GM04503 (cell line): Measurements from ENCODE around the gene PEMT.

ENCODE experiments used
- DNase-seq: peaks from one replicate; pipeline ENCODE4 v3.0.0-alpha.2; 2012; ENCODE audit warnings: low read depth

PEMT gene

DNA sequence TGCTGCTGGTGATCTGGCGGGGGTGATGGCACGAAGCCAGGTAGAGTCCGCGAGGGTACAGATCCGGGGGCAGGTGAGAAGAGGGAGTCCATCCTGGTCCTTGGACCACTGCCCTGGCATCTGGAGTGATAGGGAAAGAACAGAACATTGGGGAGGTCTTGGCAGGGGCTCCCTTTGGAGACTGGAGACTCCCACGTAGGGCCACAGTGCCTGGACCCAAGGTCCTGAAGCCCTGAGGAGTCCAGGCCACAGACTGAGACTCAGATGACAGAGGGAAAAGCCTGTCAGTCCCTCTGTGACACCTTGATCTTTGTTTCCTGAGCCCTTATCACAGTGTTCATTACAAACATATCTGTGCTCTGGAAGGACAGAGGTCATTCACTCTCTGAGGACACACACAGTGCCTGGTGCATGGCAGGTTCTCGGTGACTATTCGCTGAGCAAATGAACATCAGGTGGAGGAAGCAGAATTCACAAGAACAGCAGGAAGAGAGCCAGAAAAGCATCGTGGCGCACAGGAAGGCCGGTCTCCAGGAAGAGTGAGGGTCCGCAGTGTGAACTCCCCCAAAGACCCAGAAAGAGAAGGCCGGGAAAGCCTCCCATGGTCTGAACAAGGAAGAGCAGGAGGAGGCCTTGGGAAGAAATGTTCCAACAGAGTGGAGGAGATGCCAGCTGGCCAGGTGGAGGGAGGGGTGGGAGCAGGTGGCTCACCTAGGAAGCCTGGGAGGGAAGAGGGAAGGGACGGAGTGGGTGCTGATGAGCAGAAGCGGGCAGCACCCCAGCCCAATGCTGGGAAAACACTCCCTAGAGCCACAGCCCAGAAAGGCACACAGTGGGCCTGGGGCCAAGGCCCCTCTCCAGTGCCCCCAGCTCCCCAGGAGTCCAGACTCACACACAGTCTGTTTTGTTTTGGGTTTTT, 20.5 kb downstream of the PEMT start:
- DNase-seq, result no peak

DNA sequence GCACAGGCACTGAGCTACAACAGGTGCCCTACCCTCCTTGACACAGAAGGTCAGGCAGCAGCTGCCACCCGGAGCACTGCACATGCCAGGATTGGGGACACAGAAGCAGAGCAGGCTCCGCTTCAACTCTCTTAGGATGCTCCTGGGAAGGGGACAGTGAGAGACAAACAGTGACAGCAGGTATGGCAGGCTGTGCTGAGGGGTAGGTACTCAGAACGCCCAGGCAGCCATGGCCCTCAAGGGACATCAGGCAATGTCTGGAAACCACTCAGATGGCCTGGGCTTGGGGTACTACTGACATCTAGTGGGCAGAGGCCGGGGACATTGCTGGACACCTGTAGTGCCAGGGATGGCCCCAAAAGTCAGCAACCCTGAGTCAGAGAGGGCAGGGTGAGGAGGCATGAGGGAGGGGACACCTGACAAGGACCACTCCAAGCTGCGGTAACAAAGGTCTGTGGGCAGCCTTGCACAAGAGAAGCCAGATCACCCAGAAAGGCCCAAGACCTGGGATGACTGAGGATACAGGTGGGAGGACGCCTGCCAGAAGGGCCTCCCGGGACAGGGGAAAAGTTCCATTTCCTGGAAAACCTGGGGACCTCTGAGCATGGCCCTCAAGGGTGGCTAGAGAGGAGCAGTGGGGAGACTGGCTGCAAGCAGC, 21.2 kb downstream of the PEMT start:
- DNase-seq, result no peak

DNA sequence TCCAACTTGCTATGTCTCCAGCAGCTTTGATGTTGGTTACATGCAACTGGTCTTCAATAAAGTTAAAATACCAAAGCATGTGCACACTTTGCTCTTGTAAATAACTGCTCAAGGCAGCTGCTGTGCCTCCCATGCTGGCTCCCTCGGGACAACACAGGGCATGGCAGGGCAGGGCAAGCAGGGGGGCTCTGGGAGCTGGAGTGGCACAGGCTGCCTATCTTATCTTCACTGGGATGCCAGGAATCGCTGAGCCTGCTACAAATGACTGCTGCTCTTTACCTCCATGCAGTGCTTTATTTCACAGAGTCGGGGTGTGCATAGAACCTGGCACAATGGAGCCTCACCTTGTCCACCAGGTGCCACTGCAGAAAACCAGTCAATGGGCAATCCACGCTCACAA, 21.8 kb downstream of the PEMT start:
- DNase-seq, result no peak

DNA sequence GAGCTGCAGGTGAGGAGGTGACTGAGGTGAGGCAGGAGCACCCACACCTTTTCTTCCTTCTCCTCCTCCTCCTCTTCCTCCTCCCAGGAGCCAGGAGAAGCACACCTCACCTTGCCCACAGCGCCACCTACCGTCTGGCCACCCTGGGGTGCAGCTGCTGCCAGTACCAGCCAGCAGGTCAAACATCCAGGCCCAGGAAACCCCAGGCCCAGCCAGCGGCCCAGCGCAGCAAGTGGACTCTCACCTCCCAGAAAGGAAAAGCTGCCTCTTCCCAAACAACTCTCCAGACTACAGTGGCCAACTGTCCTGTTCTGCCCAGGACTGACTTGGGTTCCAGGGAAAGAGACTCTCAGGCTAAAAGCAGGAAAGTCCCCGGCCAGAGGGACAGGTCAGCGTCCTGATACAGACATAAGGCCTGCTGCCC, 22.7 kb downstream of the PEMT start:
- DNase-seq, result no peak

DNA sequence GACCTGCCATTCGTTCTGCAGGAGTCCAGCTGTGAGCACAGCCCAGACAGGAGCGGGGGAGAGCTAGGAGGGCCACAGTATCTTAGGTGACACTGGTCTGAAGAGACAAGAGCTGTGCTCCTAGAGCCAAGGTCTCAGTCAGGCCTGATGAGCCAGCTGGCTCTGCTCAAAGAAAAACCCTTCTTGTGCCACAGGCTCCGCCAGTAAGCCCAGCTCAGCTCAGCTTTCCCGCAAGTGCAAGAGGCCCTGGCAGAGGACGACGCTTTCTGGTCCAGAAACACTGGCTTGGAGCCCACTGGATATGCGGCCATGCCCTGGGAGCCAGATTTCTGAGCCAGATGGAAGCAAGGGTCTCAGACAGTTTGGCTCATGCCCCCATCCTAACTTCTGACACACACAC, 23.9 kb downstream of the PEMT start:
- no peak for DNase-seq

DNA sequence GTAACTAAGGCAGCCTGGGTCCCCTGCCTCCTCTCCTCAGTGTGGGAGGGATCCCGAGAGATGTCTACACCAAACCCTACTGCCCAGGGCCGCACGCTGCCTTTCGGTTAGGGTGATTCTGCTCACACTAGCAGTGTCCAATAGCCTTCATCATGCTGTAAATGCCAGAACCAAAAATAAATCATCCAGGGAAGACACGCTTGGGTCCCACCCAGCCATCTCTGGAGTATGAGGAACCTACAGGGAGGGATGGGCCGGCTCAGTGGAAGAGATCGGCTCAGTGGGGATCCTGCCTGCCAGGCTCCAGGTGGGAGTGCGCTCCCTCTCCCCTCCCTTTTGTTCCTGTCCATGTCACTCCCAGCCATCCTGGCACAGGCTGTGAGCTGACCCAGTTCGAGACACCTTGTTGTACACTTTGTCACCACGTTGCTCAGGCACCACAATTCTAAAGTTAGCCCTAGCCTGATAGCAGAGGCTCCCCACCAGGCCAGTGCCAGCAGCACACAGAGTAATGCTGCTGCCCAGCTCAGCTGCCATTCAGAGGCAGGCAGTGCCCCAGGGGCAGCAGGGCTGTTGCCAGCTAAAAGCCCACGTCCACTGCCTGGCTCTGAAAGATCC, 24.5 kb downstream of the PEMT start:
- no peak for DNase-seq

DNA sequence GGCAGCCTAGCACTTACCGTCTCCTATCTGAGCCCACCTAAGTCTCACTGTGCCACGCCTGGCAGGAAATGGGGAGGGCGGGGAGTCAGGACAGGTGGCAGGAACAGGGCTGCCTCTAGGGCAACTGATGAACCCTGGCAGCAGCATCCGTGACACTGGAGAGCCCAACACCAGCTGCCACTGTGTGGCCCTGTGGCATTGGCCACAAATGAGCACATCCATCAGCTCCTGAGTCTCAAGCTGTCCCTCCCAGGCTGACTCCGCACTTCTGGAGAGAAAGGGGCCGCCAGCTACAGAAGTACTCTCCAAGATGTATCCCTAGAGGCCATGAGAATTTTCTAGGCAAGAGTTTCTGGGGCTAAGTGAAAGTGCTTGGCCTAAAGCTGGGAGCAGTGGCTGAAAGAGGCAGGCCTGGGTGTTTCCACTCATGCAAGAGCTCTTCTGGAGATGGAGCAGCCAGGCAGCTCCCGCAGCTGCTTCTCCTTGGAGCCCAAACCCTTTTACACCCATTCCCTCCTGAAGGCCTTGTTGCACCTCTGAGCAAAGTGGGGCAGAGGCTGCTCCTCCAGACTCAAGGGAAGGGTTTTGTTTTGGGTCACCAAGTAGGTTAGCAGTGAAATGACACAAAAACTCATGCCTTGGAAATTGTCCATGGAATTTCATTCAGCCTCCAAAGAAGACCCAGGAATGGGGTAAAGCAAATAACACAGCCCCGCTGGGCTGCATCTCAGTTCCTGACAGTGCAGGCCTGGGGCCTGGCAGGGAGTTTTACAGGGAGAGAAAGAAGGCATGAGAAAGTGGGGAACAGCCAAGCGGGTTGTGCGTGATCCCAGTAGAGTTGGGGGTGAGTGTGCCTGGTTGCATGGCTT, 25.8 kb downstream of the PEMT start:
- no peak for DNase-seq

DNA sequence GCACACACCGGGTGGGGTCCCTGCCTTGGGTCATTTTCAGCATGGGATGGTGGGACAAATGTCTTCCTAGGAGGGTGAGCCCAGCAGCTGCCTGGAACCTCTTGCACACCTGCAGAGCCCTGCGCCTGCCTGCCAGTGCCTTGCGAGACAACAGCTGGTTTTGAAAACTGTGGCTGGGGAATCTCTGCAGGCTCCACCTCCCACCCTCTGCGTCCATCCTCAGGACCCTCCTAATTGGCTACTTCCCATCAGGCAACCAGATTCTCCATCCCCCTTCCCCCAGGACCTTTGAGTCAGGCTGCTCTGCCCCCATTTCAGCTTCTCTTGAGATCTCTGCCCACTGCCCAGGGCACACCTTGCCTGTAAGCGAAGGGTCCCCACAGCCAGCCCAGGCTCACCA, 26.6 kb downstream of the PEMT start:
- DNase-seq, result no peak

DNA sequence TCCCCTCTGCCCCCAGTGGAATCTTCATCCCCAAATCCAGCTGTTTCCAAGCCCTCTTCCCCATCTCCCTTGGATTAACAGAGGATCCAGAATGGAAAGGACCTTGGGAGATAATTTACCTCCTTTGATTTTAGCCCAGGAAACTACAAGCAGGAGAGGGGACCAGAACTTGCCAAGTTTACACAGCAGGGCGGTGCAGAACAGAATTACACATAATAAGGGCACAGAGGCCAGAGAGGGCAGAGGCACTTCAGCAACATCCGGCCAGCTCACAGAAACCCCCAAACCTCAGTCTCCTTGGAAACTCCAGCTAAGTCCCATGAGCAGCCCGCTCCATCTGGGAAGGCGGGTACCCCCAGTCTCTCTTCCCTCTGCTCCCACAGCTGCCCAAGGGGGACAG, 27.2 kb downstream of the PEMT start:
- DNase-seq, result no peak

DNA sequence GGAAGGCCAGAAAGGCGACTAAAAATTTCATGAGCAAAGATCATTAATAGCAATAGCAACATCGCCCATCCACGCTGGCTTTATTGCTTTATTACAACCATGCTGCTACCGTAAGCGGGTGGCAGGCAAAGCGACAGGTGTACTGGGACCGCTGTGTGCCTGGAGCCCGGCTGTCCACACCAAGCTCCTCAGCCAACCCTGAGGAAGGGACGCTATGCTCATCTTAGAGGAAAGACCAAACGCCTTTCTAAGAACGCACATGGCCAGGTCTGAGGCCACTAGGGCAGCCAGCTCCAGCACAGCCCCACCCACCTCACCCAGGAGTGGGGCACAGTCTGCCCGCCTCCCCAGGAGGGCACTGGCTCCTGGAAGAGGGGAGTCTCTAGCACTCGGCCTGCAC, 28.0 kb downstream of the PEMT start:
- DNase-seq, result no peak

DNA sequence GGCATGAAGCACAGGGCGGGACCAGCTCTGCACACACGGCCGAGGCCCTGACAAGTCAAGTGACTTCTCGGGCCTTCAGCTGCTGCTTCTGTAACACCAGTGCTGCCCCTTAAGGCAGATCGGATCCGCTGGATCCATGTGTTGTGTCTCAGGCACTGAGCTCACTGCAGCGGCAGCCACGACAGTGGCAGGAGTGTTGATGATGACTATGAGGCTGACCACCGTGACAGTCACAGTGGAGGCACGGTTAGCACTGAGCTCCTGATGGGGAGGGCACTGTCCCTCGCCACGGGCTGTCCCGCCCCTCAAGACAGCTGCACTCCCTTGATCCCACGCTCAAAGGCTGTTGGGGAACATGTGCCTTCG, 29.4 kb downstream of the PEMT start:
- no peak for DNase-seq

DNA sequence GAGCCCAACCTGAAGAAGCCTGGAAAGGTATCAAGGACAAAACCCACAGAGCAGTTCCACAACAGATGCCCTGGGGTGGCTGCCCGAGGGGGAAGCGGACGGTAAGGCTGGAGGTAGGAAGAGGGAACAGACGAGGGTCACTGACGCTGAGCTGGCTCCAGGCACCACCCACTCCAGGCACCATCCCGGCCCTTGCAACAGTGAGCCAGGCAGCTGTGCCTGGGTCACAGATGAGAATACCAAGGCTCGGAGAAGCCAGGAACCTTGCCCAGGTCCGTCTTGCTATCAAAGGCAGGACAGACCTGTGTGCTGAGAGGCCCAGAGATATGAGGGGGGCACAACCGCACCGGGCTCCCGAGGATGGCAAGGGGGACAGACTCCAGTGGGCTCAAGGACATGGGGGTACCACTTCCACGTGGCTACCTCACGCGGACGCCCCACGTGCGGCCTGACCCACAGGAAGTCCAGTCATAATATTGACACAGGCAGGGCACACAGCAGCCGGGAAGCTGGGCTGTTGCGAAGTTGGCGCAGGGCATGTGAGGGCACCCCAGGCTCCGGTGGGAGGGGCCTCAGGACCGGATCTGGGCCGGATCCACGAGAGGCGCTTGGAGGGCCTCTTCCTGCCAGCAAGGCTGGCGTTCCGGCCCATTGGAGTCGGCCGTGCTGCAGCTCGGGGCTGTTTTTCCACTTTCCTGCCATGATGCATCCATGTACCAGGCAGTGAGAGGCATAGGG, 29.9 kb downstream of the PEMT start:
- DNase-seq, result no peak

DNA sequence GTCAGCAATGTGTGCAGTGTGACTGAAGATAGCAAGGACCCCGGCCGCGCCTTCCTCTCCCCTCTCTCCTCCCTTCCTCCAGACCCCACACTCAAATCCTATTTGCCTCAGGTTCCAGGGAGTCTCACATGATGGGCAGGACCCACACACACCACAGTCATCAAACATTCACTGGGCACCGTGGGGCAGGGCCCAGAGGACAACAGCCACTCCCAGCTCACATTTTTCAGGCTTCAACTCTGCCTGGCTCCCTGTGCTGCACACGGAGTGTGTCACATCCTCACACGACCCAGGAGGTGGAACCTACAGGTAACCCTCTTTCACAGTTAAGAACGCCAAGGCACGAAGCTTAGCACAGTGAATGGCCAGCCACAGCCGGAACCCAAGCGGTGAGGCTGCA, 30.5 kb downstream of the PEMT start:
- DNase-seq, result no peak

DNA sequence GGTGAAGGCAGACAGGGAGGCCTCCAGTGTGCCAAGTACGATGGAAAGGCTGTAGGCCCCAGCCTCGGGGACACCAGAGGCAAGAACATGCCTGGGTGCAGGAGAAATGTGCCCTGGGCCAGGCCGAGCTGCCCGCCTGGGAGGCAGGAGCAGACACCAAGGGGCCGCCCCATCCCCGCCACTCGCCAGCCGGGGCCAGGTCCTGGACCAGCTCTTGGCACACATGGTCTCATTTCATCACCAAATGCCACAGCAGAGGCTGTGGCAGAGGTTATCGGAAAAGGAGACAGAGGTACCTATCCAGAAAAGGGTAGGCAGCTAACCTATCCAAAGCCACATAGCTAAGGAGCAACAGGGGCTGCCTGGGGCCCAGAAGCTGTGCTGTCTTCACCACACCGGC, 31.3 kb downstream of the PEMT start:
- DNase-seq, result no peak

DNA sequence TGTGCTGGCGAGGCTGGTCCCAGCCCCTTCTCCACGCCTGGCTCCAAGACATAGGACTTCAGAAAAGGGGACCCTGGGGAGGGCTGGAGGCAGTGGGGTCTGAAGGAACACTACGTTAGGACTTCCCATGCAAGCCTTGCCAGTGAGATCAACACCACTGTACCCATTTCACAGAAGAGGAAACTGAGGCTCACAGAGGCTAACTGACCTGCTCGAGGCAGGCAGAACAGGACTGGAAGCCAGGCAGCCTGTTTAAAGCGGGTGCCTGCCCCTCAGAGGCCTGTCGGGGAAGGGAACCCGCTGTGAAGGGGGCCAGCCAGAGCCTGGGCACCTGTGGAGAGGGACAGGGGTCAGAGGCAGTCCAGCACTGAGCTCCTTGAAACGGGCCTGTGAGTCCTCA, 32.3 kb downstream of the PEMT start:
- no peak for DNase-seq

DNA sequence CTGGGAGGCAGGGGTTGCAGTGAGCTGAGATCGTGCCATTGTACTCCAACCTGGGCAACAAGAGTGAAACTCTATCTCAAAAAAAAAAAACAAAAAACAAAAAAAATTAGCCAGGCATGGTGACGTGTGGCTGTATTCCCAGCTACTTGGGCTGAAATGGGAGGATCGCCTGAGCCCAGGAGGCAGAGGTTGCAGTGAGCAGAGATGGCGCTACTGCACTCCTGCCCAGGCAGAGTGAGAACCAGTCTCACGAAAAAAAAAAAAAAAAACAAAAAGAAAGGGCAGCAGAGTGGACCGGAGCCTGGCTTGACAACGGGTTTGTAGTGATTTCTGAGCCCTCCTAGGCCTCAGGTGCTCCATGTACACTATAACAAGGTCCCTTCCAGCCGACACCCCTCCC, 33.1 kb downstream of the PEMT start:
- DNase-seq, result no peak

DNA sequence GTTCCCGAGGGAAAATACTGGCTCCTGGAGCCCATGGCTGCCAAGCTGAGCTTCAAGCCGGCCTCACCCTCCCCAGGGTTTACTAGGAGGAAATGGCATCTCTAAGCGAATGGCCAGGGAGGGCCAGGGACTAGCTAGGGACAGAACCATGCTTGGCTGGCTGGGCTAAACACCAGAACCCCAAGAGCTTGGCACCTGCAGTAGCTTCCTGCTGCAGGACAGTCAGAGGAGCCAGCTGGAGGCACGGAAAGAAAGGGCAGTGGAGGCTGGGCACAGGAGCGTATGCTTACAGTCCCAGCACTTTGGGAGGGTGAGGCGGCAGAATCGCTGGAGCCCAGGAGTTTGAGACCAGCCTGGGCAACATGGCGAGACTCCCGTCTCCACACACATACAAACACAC, 33.7 kb downstream of the PEMT start:
- no peak for DNase-seq

DNA sequence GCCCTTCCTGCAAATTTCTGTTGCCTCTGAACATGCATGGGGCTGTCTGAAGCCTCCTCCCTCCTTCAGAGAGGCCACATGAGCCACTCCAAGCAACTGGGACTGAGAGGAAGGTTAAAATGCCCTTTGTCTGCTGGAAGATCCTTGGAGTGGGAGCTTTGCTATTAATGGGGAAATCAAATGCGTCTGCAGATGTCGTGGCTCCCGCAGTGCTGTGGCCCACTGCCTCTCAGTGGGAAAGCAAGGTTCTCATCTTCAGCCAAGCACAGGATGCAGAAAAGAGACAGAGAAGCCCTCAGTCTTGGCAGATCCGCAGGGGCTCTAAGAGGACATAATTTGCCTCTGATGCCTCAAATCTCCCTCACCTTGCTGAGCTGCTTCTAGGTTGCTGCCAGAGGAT, 34.8 kb downstream of the PEMT start:
- DNase-seq, result no peak

DNA sequence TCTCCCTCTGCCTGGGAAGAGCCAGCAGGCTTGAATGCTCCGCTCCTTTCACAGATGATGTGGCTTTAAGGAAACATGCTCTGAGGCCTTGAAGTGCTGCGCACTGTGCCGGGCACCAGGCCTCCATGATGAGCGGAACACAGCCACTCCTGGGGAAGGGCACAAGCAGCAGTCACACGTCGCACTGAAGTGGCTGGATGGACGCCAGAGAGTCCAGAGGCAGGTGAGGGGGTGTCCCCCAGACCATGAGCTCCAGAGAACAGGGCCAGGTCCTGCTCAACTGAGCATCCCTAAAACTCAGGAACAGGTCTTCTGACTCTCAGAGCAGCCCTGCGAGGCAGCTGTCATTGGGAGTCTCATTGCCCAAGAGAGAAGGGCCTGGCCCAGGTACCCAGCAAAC, 35.6 kb downstream of the PEMT start:
- DNase-seq, result no peak

DNA sequence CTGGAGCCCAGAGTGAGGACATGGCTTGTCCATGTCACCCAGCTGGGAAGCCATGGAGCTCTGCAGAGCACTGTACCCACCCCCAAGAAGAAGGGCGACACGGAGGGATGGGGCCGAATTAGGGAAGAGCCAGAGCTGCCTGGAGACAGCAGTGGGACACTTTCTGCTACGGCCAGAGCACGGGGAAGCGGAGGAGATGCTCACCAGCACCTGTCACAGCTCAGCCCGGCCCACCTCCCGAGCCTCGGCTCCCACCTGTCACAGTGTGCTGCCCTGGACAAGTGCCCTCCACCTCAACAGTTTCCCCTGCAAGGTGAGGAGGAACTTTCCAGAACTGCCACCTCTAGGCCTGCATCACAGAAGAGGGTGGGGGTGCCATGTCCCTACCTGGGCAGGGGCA, 36.4 kb downstream of the PEMT start:
- no peak for DNase-seq

DNA sequence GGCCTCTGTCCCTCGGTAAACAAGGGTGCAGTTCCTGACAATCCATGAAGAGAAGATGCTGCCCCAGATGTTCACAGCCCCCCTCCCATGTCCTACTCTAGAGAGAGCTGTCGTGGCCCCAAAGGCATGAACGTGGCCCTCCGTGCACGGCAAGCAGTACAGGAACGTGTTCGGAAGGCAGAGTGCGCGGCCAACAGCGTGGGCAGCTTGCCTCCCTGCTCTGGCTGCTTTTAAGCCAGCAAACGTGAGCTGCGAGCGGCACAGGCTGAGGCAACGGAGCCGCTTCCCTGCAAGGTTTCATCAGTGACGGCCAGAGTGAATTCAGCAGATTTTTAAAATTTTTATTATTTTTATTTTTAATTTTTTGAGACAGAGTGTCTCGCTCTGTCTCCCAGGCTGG, 37.2 kb downstream of the PEMT start:
- DNase-seq, result no peak
